Smooth muscle cell (in vitro differentiated cells): ENCODE measurements around the gene ZDHHC14. TPM values are rescaled to one million over a fixed set of nuclear protein-coding genes. Genes with fewer than 3 reads are reported as not detected.
A peak's percentile ranks its signal among the peaks of the same experiment; 100 is the strongest.

Experiments
- DNase-seq: peaks from one replicate; lab custom pipeline; 2025; ENCODE audit not compliant: unreplicated experiment; lab: John Stamatoyannopoulos, UW
- H2AFZ ChIP-seq: fragments of 200-600 bp; sonication (generic); 2 replicates; pipeline ENCODE4 v1.6.0; 2016; ENCODE audit warnings: antibody characterized with exemption, low read depth, mild to moderate bottlenecking
- H3F3A ChIP-seq: fragments of 200-600 bp; sonication (generic); 2 replicates; pipeline ENCODE4 v1.6.0; 2017; ENCODE audit warnings: antibody characterized with exemption, low read depth
- H3K27ac ChIP-seq: fragments of 200-600 bp; sonication (generic); 2 replicates; pipeline ENCODE4 v1.5.1; 2016; ENCODE audit warnings: low read depth, mild to moderate bottlenecking
- H3K27me3 ChIP-seq: fragments of 200-600 bp; sonication (generic); 2 replicates; pipeline ENCODE4 v1.6.1; 2016; ENCODE audit warnings: low read depth, mild to moderate bottlenecking
- H3K36me3 ChIP-seq: fragments of 200-600 bp; sonication (generic); 2 replicates; pipeline ENCODE4 v1.5.1; 2016; ENCODE audit warnings: low read depth
- H3K4me1 ChIP-seq: fragments of 200-600 bp; sonication (generic); 2 replicates; pipeline ENCODE4 v1.5.1; 2016; ENCODE audit warnings: low read depth
- H3K4me2 ChIP-seq: fragments of 200-600 bp; sonication (generic); 2 replicates; pipeline ENCODE4 v1.6.0; 2016; ENCODE audit warnings: mild to moderate bottlenecking
- H3K4me3 ChIP-seq: fragments of 200-600 bp; sonication (generic); 2 replicates; pipeline ENCODE4 v1.5.1; 2016; ENCODE audit warnings: mild to moderate bottlenecking
- H3K79me2 ChIP-seq: fragments of 200-600 bp; sonication (generic); 2 replicates; pipeline ENCODE4 v1.6.0; 2016; ENCODE audit warnings: low read depth, mild to moderate bottlenecking
- H3K9ac ChIP-seq: fragments of 200-600 bp; sonication (generic); 2 replicates; pipeline ENCODE4 v1.6.0; 2016; ENCODE audit warnings: low read depth
- H3K9me3 ChIP-seq: fragments of 200-600 bp; sonication (generic); replicated peaks from 2 replicates; pipeline ENCODE4 v1.5.1; 2016; ENCODE audit warnings: low read depth
- H4K20me1 ChIP-seq: fragments of 200-600 bp; sonication (generic); 2 replicates; pipeline ENCODE4 v1.6.0; 2016; ENCODE audit warnings: low read depth
- CTCF ChIP-seq: fragments of 200-600 bp; sonication (generic); IDR thresholded peaks from 2 replicates; pipeline ENCODE4 v1.5.1; 2017; ENCODE audit warnings: borderline replicate concordance, mild to moderate bottlenecking, antibody characterized with exemption; ENCODE audit not compliant: insufficient read depth, poor library complexity, severe bottlenecking
- WGBS: methylation state at CpG from one replicate; pipeline ENCODE4 v1.1.7; 2016; ENCODE audit warnings: low lambda C conversion rate; 5-methylcytosine and 5-hydroxymethylcytosine counted together
- polyA plus RNA-seq: library from polyadenylated mRNA; unstranded; fragments of >200 nt; fragmentation: Nextera tagmentation; extraction: Ambion mirVana; gene quantifications from 2 replicates; pipeline ENCODE4 v1.2.1, GENCODE V29; 2016
- total RNA-seq: library from RNA; depleted of rRNA; stranded (reverse); fragments of >200 nt; gene quantifications from 2 replicates; pipeline ENCODE4 v1.2.3, GENCODE V29; 2014

ZDHHC14 gene
- total and polyA plus RNA-seq, 2 experiments from 2014 or later, result 1.3 to 1.6 TPM

DNA sequence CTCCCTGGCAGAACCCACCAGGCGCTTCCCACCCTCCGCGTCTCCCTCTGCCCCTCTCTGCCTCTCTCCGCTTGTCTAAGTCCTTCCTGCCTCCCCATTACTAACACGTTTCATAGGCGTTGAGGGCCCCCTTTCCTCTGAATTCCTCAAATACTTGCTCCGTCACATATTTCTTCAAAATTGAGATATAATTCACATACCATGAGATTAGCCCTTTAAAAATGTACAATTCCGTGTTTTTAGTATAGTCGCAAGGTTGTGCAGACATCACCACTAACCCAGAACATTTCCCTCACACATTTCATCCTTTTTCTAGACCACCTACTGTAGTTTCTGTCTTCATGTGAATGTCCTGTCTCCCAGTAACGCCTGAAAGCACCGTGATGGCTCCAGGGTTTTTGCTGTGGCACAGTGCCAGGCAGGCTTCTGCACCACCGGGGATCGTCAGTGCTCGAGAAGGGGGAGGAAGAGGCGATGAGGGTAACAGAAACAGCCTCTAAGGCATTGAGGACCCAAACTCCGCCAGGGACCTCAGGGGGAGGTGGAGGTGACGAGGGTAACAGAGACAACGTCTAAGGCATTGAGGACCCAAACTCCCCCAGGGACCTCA lies 300.2 kb downstream of the ZDHHC14 start:
- Histone ChIP-seq H3K4me1 (peaks cover 7% of the 10 kb centered on the region), H3K4me2 (no peak overlapping the region), H3K79me2 (no peaks in the 10 kb centered on the region), H3K9ac (no peak overlapping the region), H3K27ac (no peak overlapping the region), H2AFZ (no peak overlapping the region), H3K4me3 (no peak overlapping the region), H3F3A (peaks cover 7% of the 10 kb centered on the region), H3K9me3 (no peaks in the 10 kb centered on the region), H3K27me3 (no peaks in the 10 kb centered on the region), H4K20me1 (no peaks in the 10 kb centered on the region), H3K36me3 (no peaks in the 10 kb centered on the region)
- no peak for DNase-seq
- WGBS, result 89% methylated on average over 18 of the region's 18 CpGs
- TF ChIP-seq CTCF, result no peak

GRCh38 chr6:157682856-157683481 lies 302.0 kb downstream of the ZDHHC14 start:
- H3K36me3 ChIP-seq, result no peaks in the 10 kb centered on the region
- H4K20me1 ChIP-seq, result no peaks in the 10 kb centered on the region
- H3F3A ChIP-seq, result peaks cover 7% of the 10 kb centered on the region
- H3K27me3 ChIP-seq, result no peaks in the 10 kb centered on the region
- no peak overlapping the region for H2AFZ ChIP-seq
- TF ChIP-seq CTCF, result no peak
- no peaks in the 10 kb centered on the region for H3K9me3 ChIP-seq
- H3K4me3 ChIP-seq, result no peak overlapping the region
- no peaks in the 10 kb centered on the region for H3K79me2 ChIP-seq
- no peak for DNase-seq
- peak overlapping the region; percentile 30 for H3K4me2 ChIP-seq
- H3K4me1 ChIP-seq, result peaks cover 7% of the 10 kb centered on the region
- no peak overlapping the region for H3K27ac ChIP-seq
- WGBS, result 52% methylated on average over 7 of the region's 7 CpGs
- H3K9ac ChIP-seq, result no peak overlapping the region

DNA sequence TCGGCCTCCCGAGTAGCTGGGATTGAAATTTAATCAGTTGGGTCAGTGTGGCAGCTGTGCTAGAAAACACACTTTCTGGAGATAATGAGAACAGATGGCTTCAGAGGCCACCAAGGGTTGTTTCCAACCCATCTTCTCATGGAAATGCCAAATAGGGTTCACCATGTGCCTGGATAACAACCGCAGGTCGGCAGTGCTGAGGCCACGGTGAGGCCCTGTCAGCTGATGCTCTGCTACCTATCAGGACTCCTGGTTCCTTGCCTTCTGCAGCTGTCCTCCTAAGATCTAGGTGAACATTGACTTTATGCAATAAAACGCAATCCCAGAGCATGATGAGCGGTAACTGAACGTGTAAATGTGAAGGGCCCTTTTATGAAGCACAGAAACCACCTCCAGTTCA lies 302.7 kb downstream of the ZDHHC14 start:
- DNase-seq, result no peak
- no peak overlapping the region for H3K27ac ChIP-seq
- H3K27me3 ChIP-seq, result no peaks in the 10 kb centered on the region
- H2AFZ ChIP-seq, result no peak overlapping the region
- H3K4me1 ChIP-seq, result peaks cover 7% of the 10 kb centered on the region
- no peaks in the 10 kb centered on the region for H3K36me3 ChIP-seq
- no peaks in the 10 kb centered on the region for H3K79me2 ChIP-seq
- H3K9ac ChIP-seq, result no peak overlapping the region
- 87% methylated on average over 8 of the region's 8 CpGs for WGBS
- H3K9me3 ChIP-seq, result no peaks in the 10 kb centered on the region
- TF ChIP-seq CTCF, result no peak
- H3K4me3 ChIP-seq, result no peak overlapping the region
- no peak overlapping the region for H3K4me2 ChIP-seq
- H4K20me1 ChIP-seq, result no peaks in the 10 kb centered on the region
- peaks cover 7% of the 10 kb centered on the region for H3F3A ChIP-seq
